ENCODE data around the gene KCNQ1.

GRCh38 chr11:2704356-2704755, 259.5 kb downstream of the KCNQ1 start:
- TF ChIP-seq GTF2F1 (IDR thresholded peaks at IDR 0.05; ENCODE audit: low read length) = no peak
- TF ChIP-seq ETV6 (CRISPR knock-in tag; conservative IDR thresholded peaks at IDR 0.05) = no peak
- no peak for TF ChIP-seq YY1 (IDR thresholded peaks at IDR 0.05; ENCODE audit: insufficient read depth, insufficient replicate concordance, low read depth, low read length)
- no peak for TF ChIP-seq TAF1 (CRISPR knock-in tag; IDR thresholded peaks at IDR 0.05)
- no peak for TF ChIP-seq CTCF (CRISPR knock-in tag; IDR thresholded peaks at IDR 0.05)
- TF ChIP-seq EZH2 (conservative IDR thresholded peaks at IDR 0.05; ENCODE audit: low read depth, low read length) = no peak
- TF ChIP-seq ZBTB21 (CRISPR knock-in tag; IDR thresholded peaks at IDR 0.05) = no peak
- TF ChIP-seq POLR2AphosphoS5 (IDR thresholded peaks at IDR 0.05; ENCODE audit: low read depth, low read length) = no peak
- no peak for TF ChIP-seq RFX3 (CRISPR knock-in tag; IDR thresholded peaks at IDR 0.05)
- no peak for TF ChIP-seq ZSCAN9 (CRISPR knock-in tag; IDR thresholded peaks at IDR 0.05; ENCODE audit: borderline replicate concordance)
- no peak for TF ChIP-seq ZHX2 (IDR thresholded peaks at IDR 0.05; ENCODE audit: low read depth)
- no peak for TF ChIP-seq ZHX2 (CRISPR knock-in tag; IDR thresholded peaks at IDR 0.05; ENCODE audit: borderline replicate concordance)

All from HepG2 (cell line).